Lung (tissue), 12 donors: ENCODE measurements around the gene AHNAK. TPM values are rescaled to one million over a fixed set of nuclear protein-coding genes. Genes with fewer than 3 reads are reported as not detected.

ENCODE experiments used
- ATAC-seq: fragments of 200-7000 bp; cut with Tn5 transposase; one replicate; pipeline ENCODE4 v1.9.1; 2020; ENCODE audit warnings: moderate number of reproducible peaks; ENCODE audit not compliant: insufficient read depth, low FRiP score
- DNase-seq, 3 donors: peaks; one replicate each; pipeline ENCODE4 v3.0.0-alpha.2; 2013 to 2017
- H3K27ac ChIP-seq, 2 donors: one replicate each; pipeline ENCODE4 v1.5.1; 2013; ENCODE audit warnings: mild to moderate bottlenecking in 2 of 2, moderate library complexity in 2 of 2, control low read depth in 1 of 2, inconsistent platforms in 1 of 2, low read depth in 1 of 2, low read length in 1 of 2
- H3K27me3 ChIP-seq, 3 donors: one replicate each; pipeline ENCODE4 v1.5.1; 2013; ENCODE audit warnings: low read length in 2 of 3; ENCODE audit not compliant: control insufficient read depth in 3 of 3, insufficient read depth in 3 of 3
- H3K36me3 ChIP-seq, 4 donors: one replicate each; pipeline ENCODE4 v1.5.1; 2013; ENCODE audit warnings: low read length in 4 of 4, mild to moderate bottlenecking in 1 of 4, moderate library complexity in 1 of 4; ENCODE audit not compliant: control insufficient read depth in 4 of 4, insufficient read depth in 4 of 4
- H3K4me1 ChIP-seq, 5 donors: one replicate each; pipeline ENCODE4 v1.5.1; 2013; ENCODE audit warnings: low read length in 5 of 5, mild to moderate bottlenecking in 2 of 5, moderate library complexity in 1 of 5; ENCODE audit not compliant: control insufficient read depth in 5 of 5, insufficient read depth in 5 of 5
- H3K4me3 ChIP-seq: one replicate; pipeline ENCODE4 v1.5.1; 2013; ENCODE audit warnings: mild to moderate bottlenecking, control low read depth, moderate library complexity
- H3K9ac ChIP-seq, 2 donors: one replicate each; pipeline ENCODE4 v1.5.1; 2013; ENCODE audit warnings: low read length in 2 of 2, control low read depth in 1 of 2; ENCODE audit not compliant: insufficient read depth in 1 of 2
- H3K9me3 ChIP-seq, 4 donors: one replicate each; pipeline ENCODE4 v1.5.1; 2013; ENCODE audit warnings: low read length in 3 of 4, mild to moderate bottlenecking in 1 of 4, moderate library complexity in 1 of 4; ENCODE audit not compliant: control insufficient read depth in 4 of 4, insufficient read depth in 3 of 4
- WGBS, 2 donors: extraction: QIAGEN DNeasy Blood & Tissue Kit; methylation state at CpG; one replicate each; pipeline ENCODE4 v1.1.7; 2013; 5-methylcytosine and 5-hydroxymethylcytosine counted together
- polyA plus RNA-seq, 2 donors: library from polyadenylated mRNA; stranded (reverse); fragments of 200-250 nt; gene quantifications; one replicate each; pipeline ENCODE4 v1.2.1, GENCODE V29; 2013
- total RNA-seq, 2 donors: library from RNA; depleted of rRNA in 1 of 2; stranded (reverse); fragments of >200 nt in 1 of 2; gene quantifications; one replicate each; pipeline ENCODE4 v1.2.1, GENCODE V29; 2014 to 2021
- TF ChIP-seq, protein P1 (sequence below): IDR thresholded peaks from 2 replicates; pipeline ENCODE4 v1.5.1; 2012; ENCODE audit warnings: mild to moderate bottlenecking; ENCODE audit errors: control extremely low read depth, extremely low read depth
- donor health status: control.
- donor health status: control.
- donor health status: Bipolar disorder and iron deficiency.
- donor health status: healthy.
- donor health status: DM: yes; HTN: yes; CAD: no.

AHNAK gene
- total and polyA plus RNA-seq, 4 donors = 66.5 to 707 (median 238) TPM

DNA sequence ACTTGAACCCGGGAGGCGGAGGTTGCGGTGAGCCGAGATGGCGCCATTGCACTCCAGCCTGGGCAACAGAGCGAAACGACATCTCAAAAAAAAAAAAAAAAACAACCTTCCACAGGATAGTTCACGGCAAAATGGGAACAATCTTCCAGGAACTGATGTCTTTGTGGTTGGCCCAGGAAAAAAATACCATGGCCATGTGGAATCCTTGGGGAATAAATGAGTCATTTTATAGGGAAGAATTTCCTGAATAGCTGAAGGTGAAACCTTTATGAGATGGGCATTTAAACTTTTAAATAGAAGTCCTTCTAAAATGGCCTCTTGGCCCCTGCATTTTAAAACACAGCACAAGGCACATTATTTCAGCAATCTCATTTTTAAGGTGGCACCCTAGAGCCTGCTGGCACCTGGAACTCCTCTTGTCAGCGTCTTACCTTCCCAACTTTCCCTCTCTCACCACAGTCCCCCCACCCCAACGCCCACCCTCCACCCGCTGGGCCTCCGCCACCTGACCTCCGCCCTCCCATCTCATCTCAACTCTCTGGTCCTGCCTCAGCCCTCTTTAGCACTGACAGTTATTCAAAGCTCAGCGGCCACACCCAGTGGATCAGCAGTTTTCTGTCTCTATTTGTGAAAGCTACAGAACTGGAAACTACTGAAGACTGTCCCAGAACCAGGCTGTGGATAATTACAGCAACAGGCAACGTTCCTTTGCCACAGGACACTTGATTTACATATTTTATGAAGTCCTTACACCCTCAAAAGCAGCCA is 84.7 kb downstream of the AHNAK start:
- Histone ChIP-seq H3K36me3 (no peaks in the 10 kb centered on the region), H3K4me1 (no peaks in the 10 kb centered on the region), H3K4me3 (no peak overlapping the region), H3K9me3 (no peaks in the 10 kb centered on the region), H3K9ac (no peak overlapping the region), H3K27me3 (no peaks in the 10 kb centered on the region), H3K27ac (no peak overlapping the region)
- WGBS, 2 donors = 81 to 84% methylated on average over 15 of the region's 15 CpGs
- DNase-seq (no peak), ATAC-seq (no peak)
- TF ChIP-seq, protein P1, sequence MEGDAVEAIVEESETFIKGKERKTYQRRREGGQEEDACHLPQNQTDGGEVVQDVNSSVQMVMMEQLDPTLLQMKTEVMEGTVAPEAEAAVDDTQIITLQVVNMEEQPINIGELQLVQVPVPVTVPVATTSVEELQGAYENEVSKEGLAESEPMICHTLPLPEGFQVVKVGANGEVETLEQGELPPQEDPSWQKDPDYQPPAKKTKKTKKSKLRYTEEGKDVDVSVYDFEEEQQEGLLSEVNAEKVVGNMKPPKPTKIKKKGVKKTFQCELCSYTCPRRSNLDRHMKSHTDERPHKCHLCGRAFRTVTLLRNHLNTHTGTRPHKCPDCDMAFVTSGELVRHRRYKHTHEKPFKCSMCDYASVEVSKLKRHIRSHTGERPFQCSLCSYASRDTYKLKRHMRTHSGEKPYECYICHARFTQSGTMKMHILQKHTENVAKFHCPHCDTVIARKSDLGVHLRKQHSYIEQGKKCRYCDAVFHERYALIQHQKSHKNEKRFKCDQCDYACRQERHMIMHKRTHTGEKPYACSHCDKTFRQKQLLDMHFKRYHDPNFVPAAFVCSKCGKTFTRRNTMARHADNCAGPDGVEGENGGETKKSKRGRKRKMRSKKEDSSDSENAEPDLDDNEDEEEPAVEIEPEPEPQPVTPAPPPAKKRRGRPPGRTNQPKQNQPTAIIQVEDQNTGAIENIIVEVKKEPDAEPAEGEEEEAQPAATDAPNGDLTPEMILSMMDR = no peak

DNA sequence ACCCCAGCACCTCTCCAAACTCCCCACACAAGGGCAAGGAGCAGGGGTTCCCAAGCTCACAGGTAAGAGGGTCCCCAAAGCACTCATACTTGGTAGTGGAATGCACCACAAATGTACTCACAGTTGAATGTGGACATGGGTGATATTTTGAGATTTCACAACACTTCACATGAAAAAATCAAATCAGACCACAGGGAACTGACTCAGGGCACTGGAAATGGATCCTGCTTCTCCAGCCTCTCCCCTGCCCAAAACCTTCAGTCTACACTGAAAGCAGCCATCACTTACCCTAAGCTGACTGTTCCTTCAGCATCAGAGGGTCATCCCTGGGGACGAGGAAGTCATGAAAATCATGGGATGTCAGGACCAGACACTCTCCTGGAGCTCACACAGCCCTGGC is 87.5 kb downstream of the AHNAK start:
- H3K4me3 ChIP-seq = no peak overlapping the region
- no peak for DNase-seq
- WGBS, 2 donors = 63 to 83% methylated on average over 1 of the region's 1 CpG
- no peak overlapping the region for H3K9ac ChIP-seq
- H3K27me3 ChIP-seq = no peaks in the 10 kb centered on the region
- no peaks in the 10 kb centered on the region for H3K36me3 ChIP-seq
- H3K27ac ChIP-seq = no peak overlapping the region
- TF ChIP-seq, protein P1 = no peak
- no peak for ATAC-seq
- H3K4me1 ChIP-seq = no peaks in the 10 kb centered on the region
- peaks cover 0 to 2% (median 0%) of the 10 kb centered on the region in 4 donors for H3K9me3 ChIP-seq

DNA sequence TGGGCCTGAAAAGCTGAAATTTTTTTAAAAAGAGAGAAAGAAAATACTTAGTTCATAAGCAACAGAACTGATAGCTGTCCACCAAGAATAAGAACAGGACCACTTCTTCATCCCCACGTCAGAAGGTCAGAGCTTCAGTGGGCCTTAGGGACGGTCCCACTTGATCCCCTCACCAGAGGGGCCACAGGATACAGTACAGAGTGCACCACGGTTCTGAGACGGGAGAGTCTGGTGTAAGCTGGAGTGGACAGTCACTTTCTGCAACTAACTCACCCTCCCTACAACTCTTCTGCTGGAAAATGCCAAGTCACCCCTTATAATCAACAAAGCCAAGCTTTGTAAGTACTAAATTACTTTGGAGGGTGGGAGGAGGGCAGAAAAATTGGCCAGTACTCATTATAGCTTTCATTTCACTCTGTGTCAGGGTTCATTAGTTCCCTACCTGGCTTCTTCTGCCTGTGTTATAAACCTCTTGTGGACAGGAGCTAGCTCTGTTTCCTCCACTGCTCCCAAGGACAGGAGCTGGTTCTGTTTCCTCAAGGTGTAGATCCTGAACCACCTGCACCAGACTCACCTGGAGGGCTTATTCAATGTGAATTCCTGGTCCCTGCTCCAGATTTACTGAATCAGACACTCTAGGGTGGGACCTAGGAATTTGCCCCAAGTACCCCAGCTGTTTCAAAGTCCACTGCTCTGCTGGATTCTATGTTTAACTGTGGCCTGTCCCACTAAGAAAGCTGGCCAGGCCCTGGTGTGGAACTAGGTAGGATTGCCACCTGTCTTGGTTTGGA is 88.2 kb downstream of the AHNAK start:
- H3K4me3 ChIP-seq = no peak overlapping the region
- ATAC-seq = no peak
- H3K9ac ChIP-seq = no peak overlapping the region
- H3K36me3 ChIP-seq = no peaks in the 10 kb centered on the region
- no peaks in the 10 kb centered on the region for H3K27me3 ChIP-seq
- no peaks in the 10 kb centered on the region for H3K4me1 ChIP-seq
- H3K27ac ChIP-seq = no peak overlapping the region
- 43 to 54% methylated on average over 4 of the region's 4 CpGs for WGBS, 2 donors
- TF ChIP-seq, protein P1 = no peak
- DNase-seq = no peak
- H3K9me3 ChIP-seq = peaks cover 0 to 2% (median 0%) of the 10 kb centered on the region in 4 donors
